Neutrophil (primary cell): ENCODE data around the gene RNLS.

Source experiments
- H3K27ac ChIP-seq: fragments of 200-600 bp; sonication (generic); 2 replicates; pipeline ENCODE4 v1.5.1; 2016; ENCODE audit warnings: mild to moderate bottlenecking, moderate library complexity
- H3K27me3 ChIP-seq: fragments of 200-600 bp; sonication (generic); 2 replicates; pipeline ENCODE4 v1.6.0; 2016; ENCODE audit warnings: mild to moderate bottlenecking
- H3K36me3 ChIP-seq: fragments of 200-600 bp; sonication (generic); 2 replicates; pipeline ENCODE4 v1.5.1; 2017
- H3K4me1 ChIP-seq, 2 experiments: fragments of 200-600 bp in 1 of 2; sonication (generic) in 1 of 2; 1 replicate in 1 of 2; 2 replicates in 1 of 2; pipeline versions ENCODE4 v1.5.1 to v1.6.1; 2013 to 2016; ENCODE audit warnings: low read depth in 1 of 2, low read length in 1 of 2, mild to moderate bottlenecking in 1 of 2, moderate library complexity in 1 of 2; ENCODE audit not compliant: control insufficient read depth in 1 of 2, insufficient read depth in 1 of 2
- H3K4me3 ChIP-seq, 2 experiments: fragments of 200-600 bp in 1 of 2; sonication (generic) in 1 of 2; 1 replicate in 1 of 2; 2 replicates in 1 of 2; pipeline ENCODE4 v1.5.1; 2013 to 2016; ENCODE audit warnings: low read depth in 1 of 2, low read length in 1 of 2, mild to moderate bottlenecking in 1 of 2, moderate library complexity in 1 of 2
- H3K9me3 ChIP-seq: fragments of 200-600 bp; sonication (generic); 2 replicates; pipeline ENCODE4 v1.5.1; 2016
- CTCF ChIP-seq: fragments of 200-600 bp; sonication (generic); IDR thresholded peaks from 2 replicates; pipeline ENCODE4 v1.5.1; 2016; ENCODE audit warnings: antibody characterized with exemption

Gene RNLS

DNA sequence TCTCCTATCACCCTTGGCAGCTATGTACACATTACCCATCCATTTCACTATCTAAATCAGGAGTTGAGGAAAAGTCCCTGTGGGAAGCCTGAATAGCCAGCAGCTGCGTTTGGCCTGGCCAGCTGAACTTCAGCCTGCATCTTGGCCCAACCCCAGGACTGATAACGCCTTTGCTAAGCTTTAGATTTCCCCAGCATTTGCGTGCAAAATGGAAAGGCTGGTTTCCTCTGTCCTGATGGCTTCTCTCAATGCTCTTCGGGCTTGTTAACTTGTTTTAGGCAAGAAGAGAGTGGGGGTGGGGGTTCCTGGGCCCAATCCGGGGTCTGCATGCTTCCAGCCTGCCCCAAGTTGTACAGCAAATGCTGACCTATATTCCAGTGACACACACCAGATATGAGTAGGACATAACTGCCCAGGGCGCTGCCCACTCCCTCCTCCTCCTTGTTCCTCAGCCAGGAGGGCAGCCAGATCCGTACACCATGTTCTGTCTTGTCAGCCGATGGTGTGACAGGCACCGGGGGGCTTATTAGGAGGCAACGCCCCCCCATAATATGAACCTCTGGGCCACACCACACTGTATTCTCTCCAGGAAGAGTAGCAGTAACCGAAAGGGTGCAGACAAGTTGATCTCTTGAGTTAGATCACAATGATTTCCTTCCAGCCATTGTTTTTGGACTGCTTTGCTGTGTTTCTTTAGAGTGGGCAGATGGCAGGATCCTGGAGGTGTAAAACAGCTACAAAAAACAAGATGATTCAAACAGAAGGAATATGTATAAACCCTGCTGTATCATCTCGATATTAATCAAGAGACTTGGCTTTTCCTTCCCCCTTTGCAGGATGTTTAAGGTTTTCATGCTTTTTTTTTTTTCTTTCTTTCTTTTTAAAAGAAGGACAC is 339.0 kb downstream of the RNLS start:
- H3K27me3 ChIP-seq: no peaks in the 10 kb centered on the region
- TF ChIP-seq CTCF: no peak
- no peaks in the 10 kb centered on the region for H3K9me3 ChIP-seq
- H3K27ac ChIP-seq: no peak overlapping the region
- H3K4me1 ChIP-seq: no peaks in the 10 kb centered on the region
- no peak overlapping the region for H3K4me3 ChIP-seq
- no peaks in the 10 kb centered on the region for H3K36me3 ChIP-seq

- Histone ChIP-seq H3K4me1 (no peaks in the 10 kb centered on the region), H3K36me3 (no peaks in the 10 kb centered on the region), H3K27me3 (no peaks in the 10 kb centered on the region), H3K9me3 (no peaks in the 10 kb centered on the region), H3K27ac (no peak overlapping the region), H3K4me3 (no peak overlapping the region)
- no peak for TF ChIP-seq CTCF
Observed at GRCh38 chr10:88243202-88243744, 339.8 kb downstream of the RNLS start.

GRCh38 chr10:88241501-88241900 is 341.6 kb downstream of the RNLS start:
- no peak for TF ChIP-seq CTCF
- no peaks in the 10 kb centered on the region for H3K9me3 ChIP-seq
- H3K27ac ChIP-seq: no peak overlapping the region
- H3K4me1 ChIP-seq: no peaks in the 10 kb centered on the region
- no peaks in the 10 kb centered on the region for H3K36me3 ChIP-seq
- H3K27me3 ChIP-seq: no peaks in the 10 kb centered on the region
- no peak overlapping the region for H3K4me3 ChIP-seq

DNA sequence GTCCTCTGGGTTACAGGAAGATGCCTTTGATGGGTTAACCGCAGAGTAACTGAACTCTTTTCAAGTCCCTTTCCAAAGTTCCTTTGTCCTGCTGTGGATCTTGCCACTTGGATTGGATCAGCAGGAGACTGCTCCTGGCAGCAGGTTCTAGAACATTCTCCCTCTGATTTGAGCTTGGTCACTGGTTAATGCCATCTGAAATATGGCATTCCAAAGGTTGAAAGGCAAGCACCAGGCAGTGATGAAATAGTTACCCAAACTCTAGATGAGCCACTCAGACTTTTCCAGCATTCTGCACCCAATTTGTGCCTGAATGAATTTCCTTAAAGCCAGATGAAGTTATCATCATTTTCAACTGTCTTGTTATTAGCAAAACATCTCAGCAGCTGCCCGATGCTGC is 343.9 kb downstream of the RNLS start:
- Histone ChIP-seq H3K36me3 (no peaks in the 10 kb centered on the region), H3K4me3 (no peak overlapping the region), H3K27ac (no peak overlapping the region), H3K9me3 (no peaks in the 10 kb centered on the region), H3K27me3 (no peaks in the 10 kb centered on the region), H3K4me1 (no peaks in the 10 kb centered on the region)
- no peak for TF ChIP-seq CTCF

GRCh38 chr10:88238615-88238914 is 344.6 kb downstream of the RNLS start:
- no peaks in the 10 kb centered on the region for H3K36me3 ChIP-seq
- H3K27me3 ChIP-seq: no peaks in the 10 kb centered on the region
- H3K9me3 ChIP-seq: no peaks in the 10 kb centered on the region
- H3K4me1 ChIP-seq: no peaks in the 10 kb centered on the region
- TF ChIP-seq CTCF: no peak
- no peak overlapping the region for H3K27ac ChIP-seq
- no peak overlapping the region for H3K4me3 ChIP-seq
